SK-N-SH treated with all-trans-retinoic acid at 6 μM for 48 hours (cell line): ENCODE data around the gene ARRB1.

Source experiments
- CSDC2 ChIP-seq: fragments of 250-450 bp; sonication (Bioruptor Pico); IDR thresholded peaks from 2 replicates; pipeline ENCODE4 v1.5.0; 2020; ENCODE audit warnings: mild to moderate bottlenecking, moderate library complexity
- PATZ1 ChIP-seq: fragments of 250-450 bp; sonication (Bioruptor Pico); IDR thresholded peaks from 2 replicates; pipeline ENCODE4 v1.8.0; 2020; ENCODE audit warnings: mild to moderate bottlenecking, moderate library complexity, borderline replicate concordance
- TCF4 ChIP-seq: fragments of 250-450 bp; sonication (Bioruptor Pico); IDR thresholded peaks from 2 replicates; pipeline ENCODE4 v1.8.0; 2021; ENCODE audit warnings: mild to moderate bottlenecking, moderate library complexity, borderline replicate concordance
- ZNF565 ChIP-seq: fragments of 450-650 bp; formaldehyde crosslinking; conservative IDR thresholded peaks from 2 replicates; pipeline ENCODE4 v1.5.0; 2020; ENCODE audit warnings: low read depth, mild to moderate bottlenecking, moderate library complexity

- TF ChIP-seq PATZ1 (CRISPR knock-in tag), result no peak
- TF ChIP-seq CSDC2 (CRISPR knock-in tag), result no peak
- no peak for TF ChIP-seq ZNF565 (CRISPR knock-in tag)
- TF ChIP-seq TCF4 (CRISPR knock-in tag), result no peak
Observed at GRCh38 chr11:75323609-75324008, 27.9 kb downstream of the ARRB1 start.
